Activated T-helper 9 cell treated with anti-CD3 and anti-CD28 coated beads, Interleukin-2, amount 50 U/mL, for 16 hours (primary cell): Measurements from ENCODE around the gene GLIS1.

Source experiments
- DNase-seq: peaks from one replicate; pipeline ENCODE4 v3.0.0-alpha.2; 2020; ENCODE audit warnings: low read depth

GLIS1 gene

DNA sequence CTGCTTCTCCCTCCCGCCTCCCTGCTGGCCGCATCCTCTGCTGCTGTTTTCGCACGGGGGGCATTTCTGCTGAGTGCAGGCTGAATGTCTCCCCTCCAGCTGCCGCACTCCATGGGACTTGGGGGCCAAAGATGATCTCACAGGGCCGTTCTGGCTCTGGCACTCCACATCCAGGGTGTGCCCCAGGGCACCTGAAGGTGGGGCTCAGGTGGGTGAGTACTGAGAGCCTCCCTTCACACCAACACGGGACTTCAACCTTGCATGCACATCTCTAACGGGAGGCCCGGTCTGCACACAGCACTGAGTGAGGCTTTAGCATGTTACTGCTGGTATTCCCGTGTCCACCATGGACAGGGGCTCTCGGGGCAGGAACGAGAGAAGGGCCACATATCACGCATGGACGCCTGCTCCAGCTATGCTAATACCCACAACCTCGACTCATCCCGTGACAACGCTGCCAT is 190.9 kb downstream of the GLIS1 start:
- no peak for DNase-seq

DNA sequence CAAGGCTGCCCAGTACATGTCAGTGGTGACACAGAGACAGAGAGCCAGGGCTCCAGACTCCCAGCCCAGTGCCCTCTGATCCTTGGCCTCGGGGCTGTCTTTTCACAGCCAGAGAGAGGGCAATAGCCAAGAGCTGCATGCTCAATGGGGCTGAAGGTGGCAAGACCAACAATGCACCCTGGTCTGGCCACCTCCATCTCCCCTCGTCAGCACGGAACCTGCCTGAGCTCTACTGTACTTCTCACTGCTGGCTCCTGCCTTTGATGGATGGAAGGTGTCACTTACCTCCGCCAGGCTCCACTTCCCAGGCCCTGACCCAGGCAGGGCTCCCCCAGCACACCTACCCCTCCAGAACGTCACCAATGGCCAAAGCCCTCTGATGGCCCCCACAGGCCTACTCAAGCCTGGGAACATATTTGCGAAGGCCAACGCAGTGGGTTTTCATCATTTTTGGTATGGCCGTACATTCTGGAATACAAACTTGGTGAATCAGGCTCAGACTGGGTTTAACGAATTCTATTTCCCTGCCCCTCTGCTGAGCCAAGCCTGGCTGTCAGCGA is 191.7 kb downstream of the GLIS1 start:
- no peak for DNase-seq

DNA sequence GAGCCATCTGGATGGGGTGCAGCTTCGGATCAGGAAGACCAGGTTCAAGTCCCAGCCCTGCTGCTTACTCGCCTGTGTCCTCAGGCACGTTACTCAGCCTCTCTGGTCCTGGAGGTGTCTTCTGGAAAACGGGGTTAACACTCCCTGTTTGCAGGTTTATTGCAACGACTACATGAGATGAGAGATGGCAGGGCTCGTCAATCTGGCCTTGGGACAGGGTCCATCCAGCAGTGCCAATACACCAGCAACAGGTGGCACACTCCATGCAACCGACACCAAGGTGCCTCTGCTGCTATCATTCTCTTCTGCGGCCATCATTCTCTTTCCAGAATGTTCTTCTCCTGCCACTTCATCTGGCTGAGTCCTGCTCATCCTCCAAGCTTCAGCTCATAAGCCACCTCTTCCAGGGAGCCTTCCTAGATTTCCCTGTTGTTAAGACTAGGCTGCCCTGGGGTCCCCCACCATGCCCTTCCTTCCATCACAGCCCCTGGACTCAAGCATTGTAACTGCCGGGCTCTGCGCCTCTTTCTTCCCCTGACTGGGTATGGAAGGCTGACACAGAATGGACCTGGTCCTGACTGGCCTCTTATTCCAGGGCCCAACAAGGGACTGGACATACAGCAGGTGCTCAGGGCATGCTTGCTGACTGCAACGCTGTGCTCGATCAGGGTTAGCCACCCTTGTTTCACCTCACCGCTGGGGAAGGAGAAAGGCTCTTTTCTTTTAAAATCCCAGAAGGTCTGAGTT is 192.4 kb downstream of the GLIS1 start:
- no peak for DNase-seq

DNA sequence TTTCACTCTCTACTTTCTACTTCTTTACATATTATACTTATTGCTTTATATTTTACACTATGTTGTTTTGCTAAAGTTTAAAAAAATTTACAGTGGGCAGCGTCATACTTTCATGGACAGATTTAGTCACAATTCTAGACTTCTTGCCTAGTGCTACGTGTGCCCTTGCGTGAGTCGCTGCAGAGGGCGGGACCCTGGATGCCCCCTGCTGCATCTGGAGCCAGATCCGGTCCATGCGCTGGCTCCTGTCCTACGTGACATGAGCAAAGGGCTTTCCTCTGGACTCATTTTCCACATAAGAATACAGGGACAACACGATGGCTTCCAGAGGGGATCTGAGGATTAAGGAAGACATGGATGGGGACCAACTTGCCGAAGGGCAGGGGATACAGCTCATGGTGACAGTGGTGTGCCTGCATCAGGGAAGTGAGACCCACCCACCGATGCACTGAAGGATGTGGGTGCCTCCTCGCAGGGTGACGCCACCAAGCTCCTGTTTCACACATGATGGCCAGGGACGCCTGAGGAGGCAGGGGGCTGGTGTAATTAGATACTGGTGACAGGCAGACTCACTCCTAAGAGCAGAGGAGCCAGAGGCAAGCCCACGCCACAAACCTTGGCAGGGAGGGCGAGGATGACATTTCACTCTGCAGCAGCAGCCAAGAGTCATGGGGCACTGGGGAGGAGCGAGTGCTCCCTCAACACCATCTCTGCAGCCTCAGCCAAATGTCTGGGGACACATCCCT is 193.1 kb downstream of the GLIS1 start:
- no peak for DNase-seq

DNA sequence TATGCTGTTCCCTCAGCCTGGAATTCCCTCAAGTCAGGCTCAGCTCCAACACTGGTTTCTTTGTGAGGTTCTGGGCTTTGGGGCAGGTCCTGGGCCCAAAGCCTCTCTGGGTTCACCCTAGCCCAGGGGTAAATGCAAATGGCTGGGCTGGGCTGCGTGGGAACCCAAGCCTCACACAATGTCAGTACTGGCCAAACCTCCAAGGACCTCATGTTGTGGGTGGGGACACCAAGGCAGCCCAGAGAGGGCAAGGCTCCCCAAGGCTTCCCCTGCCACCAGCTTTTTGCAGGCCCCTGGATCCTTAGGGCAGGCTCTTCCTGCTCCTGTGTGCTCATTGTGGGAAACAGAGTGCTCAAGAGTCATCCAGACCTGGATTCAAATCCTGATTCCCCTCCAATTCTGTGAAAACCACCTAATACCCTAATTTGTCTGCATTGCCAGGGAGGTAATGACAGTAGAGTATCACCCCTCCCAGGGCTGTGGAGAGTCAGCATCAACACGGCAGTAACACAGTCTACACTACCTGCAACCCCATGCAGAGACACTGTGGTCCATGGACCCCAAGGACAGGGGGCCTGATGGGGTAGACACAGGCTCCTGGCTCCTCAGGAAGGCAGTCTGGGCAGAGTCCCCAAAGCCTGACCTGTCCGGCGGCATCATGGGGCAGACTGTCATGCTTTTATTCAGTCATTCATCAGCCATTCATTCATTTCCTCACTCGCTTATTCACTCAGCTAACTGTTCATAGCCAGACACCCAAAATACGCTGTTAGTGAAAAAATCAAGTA is 194.0 kb downstream of the GLIS1 start:
- no peak for DNase-seq

DNA sequence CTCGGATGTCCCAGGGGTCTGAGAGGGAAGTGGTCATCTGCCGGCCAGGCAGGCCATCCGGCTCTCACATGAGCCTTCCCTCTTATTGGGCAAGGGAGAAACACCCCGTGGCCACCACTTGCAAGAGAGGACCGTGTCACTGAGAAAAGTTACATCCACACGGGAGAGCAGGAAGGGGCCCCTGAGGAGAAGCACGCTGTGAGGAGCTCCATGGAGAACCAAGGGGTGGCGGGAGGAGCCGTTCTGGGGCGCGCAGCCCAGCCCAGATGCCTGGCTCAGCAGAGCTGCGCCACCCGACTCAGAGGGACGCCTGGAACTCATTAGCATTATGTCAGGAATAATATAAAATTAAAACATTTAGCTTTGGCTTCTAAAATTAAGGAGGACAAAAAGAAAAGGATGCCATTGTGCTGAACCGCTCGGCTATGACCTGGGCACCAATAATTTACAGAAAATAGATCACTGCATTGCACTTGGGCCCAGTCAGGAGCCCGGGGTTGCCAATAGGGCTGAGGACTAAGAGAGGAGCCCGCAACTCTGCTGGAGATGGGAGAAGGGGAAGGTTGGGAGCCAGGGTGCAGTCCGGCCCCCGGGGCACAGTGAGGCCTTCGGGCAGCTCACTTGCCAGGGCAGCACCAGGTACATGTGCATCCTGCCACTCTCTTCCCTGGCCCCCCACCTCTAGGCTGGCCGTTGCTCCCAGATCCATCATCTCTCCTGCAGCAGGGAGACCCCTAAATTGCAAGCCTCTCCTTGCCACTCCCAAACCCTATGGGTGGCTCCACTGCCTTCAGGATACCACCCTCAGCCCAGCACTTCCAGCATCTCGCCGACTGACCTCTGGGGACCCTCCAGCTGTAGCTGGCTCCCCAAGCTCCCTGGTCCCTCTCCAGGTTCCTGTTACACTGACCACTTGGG is 194.9 kb downstream of the GLIS1 start:
- DNase-seq: no peak

DNA sequence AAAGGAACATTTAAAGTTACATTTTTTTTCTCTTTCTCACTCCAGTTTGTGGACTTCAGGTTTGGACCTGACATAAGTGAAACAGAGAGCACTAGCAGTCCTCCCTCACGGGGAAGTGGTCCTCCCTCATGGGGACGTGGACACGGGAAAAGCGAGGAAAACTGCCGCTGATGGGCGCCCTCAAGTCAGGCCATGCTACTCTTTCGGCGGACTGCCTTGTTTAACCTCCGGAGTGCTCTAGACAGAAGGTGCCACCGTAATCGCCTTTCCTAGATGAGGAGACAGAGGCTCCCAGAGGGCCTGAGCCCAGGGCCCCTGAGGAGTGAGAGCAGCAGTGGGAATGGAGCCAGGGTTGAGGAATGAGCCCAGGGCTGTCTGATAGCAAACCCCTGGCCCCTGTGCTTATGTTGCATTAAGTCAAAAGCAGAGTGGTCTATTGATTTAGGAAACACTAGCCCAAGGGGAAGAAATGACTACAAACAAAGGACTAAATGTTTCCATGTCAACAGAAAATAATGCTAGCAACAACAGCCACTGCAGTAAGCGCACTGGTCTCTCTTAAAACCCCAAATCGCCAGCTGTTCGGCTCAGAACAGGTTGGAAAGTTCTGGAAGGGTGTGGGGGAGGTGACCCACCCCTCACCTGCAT is 195.7 kb downstream of the GLIS1 start:
- DNase-seq: no peak

DNA sequence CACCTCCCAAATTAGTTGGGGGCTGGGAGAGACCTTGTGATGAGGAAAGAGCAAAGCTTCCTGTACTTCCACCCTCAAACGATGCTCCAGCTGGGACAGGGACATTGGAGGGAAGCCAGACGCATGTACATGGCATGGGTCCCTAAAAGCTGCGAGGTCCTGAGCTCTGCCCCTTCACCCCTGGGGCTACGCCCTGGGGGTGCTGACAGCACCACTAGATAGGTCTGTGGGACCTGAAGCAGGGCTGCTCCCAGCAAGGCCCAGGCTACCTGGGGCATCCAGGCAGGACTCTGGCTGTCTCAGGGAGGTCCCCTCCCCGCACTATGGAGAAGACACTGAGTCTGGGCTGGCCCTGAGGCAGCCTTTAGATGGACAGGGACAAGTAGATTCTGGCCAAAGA is 196.4 kb downstream of the GLIS1 start:
- no peak for DNase-seq

DNA sequence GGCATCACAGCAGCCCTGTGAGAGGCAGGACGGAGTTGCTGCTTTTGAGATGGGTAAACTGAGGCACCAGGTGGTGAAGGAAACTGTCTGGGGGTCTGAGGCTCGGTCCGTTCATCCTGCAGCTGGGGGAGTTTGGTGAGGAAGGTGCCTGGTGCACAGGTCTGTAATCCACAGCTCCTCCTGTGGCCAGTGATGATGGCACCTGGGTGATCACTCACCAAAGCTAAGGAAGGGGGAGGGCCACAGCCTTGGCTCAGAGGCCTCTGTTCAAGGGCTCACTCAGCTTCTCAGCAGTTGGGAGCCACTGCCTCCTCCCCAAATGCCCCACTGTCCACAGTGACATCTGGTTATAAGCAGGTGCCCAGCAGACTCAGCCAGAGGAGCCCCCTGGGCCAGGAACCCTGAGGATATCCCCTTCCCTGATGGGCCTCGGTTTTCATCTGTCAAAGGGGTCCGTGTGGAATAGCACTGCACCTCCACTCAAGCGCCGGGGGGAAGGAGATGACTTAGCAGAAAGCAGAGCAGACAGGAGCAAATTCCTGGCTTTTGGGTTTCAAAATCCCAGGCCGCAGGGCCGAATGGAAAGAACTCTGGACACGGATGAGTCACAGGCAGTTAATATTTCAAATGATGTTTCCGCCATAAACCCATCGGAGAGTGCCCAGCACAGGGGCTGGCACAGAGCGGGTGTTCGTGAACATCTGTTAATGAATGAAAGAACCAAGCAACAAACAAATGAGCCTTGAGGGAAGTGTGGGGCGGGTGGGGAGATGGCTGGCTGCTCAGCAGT is 197.0 kb downstream of the GLIS1 start:
- no peak for DNase-seq

DNA sequence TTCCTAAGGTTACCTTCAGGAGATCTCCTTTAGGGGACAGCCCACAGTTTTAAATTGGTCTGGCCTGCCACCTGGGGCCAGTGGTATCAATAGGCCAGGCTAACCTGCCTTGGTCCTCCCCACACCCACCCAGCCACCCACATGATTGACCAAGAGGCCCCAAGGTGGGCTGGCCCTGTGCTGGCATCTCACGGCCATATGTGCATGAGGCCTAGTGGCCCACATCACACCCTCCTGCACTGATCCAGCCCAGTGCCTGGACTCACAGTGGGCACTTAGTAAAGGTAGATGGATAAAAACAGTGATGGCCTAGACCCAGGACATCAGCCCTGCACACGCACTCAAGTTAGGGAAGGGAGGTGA is 197.7 kb downstream of the GLIS1 start:
- no peak for DNase-seq

DNA sequence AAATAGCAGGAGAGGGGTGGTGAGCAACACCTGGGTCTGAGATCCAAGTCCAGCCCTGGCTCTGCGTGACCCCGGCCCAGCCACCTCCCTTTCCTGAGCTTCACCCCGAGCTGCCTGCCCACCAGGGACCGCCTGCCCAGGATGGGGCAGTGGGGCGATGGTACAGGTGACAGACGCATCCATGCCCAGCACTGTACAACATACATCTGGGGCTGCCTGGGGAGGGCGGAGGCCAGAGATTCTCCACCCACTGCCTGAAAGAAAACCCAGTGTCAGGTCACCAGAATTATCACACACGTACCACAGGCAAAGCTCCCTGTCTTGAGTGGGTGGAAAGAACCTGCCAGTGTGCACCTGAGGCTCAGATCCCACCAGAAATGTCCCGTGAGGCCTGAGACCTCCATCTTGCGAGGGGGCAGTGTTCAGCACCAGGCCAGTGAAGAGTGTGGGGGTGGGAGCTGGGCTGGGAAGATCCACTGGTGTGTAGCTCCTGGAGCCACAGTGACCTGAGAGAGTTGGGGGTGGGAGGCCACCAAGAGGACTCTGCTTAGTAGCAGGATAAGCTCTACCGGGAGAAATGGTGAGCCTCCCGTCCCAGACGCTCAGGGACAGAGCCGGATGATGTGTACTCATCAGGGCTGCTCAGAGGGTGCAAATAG is 198.2 kb downstream of the GLIS1 start:
- no peak for DNase-seq

DNA sequence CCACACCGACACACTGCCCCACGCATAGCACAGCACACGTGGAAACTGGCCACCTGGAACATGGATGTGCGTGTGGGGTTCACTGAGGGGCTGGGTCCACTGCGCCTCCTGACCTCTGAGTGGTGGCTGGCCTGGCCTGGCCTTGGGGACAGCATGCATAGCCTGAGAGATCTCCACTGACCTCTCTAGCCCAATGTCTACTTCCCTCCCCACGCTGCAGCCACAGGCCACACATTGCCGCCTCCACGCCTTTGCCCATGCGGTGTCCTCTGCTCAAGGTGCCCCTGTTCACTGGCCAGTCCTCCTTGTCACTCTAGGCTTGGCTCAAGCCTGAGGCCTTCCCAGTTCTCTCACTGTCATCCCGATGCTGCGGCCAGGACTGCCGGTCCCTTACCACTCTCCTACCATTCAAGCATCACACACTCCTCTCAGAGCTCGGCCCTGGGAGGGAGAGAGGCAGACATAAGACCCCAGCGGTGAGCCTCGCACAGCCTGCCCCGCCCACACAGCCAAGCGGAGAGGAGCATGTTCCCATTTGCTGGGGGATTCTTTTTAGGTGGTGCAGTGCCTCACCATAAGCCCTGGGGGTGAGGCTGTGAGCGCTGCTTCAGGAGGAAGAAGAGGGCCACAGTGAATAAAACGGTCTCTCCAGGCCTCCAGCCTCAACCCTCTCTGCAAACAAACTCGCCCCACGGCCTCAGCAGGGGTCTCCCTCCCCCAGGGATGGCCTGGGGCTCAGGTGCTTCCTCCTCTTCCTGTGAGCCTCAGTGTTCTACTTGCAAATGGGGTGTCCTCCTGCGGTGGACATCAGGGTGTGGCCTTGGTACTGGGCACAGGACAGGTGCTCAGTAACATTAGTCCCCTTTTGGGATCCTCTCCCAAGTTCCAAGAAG is 199.0 kb downstream of the GLIS1 start:
- DNase-seq: no peak

DNA sequence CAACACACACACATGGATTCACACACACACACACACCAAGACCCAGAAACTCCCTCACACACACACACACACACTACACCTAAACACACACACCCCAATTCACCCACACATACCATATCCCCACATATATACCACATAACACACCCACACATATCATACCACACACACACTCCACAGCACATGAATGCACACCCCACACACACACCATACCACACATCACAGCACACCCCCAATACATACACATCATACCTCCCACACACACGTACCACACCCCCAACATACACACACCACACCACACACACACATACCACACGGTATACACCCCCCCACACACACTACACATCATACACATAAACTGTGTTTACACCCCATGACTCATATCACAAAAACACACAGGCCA is 199.7 kb downstream of the GLIS1 start:
- DNase-seq: no peak

DNA sequence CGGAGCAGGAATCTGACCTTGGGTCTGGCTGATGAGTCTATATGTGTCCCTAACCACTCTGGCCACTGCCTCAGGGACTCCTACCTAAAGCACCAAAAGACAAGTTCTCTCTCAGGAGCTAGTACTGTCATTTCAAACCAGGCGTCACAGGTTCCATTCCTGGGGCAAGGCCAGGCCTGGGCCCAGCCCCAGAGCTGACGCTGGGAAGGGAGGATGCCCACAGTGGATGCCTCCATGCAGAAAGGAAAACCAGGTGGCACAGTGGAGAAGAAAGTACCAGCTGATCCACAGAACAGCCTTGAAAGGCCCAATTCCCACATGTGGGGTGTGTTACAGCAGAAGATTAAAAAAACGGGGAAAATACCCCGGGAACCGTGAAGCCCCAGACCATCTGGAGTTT is 202.4 kb downstream of the GLIS1 start:
- no peak for DNase-seq

DNA sequence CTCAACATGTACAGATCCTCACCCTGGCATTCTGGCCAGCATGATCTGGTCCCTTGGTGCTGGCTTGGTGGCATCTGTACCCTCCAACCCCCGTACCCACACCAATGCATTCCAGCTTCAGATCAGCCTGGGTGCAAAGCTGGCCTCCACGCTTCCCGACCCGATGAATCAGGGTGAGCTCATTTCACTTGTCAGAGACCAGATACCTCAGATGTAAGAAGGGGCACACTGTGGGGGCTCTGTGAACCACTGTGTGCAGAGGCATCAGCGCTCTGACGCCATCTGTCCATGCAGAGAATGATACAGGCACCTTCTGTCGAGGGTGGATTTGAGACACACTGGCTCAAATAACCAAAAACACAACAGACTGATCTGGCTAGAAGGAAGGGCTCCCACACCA is 203.1 kb downstream of the GLIS1 start:
- no peak for DNase-seq

DNA sequence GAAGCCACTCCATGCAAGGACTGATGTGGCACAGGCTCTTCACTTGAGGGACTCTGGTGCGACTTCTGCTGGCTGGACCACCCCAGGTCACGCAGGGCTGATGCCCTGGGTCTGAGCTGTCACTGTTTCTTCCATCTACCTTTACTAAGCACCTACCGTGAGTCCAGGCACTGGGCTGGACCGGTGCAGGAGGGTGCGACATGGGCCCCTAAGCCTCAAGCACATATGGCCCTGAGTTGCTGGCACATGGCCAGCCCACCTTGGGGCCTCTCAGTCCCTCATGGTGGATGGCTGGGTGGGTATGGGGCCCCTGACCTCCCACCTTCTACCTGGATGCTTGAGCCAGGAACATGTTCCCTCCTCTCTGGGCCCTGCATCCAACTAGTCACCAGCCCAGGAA is 203.7 kb downstream of the GLIS1 start:
- no peak for DNase-seq

DNA sequence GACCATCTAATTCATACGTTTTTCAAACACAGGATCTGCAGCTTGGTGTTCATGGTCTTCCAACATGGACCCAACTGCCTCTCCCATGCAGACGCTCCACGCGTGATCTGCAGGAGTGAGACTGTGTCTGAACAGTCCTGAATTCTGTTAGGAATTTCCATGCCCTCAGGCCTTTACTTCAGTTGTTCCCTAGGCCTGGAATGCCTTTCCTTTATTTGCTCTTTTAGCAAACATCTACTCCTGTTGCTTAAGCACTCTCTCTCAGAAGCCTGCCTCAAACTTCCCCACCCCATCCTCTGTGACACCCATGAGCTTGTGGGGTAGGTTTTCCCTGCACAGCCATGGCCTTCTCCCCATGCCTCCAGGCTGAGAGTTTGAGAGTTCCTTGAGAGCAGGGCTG is 206.1 kb downstream of the GLIS1 start:
- no peak for DNase-seq

DNA sequence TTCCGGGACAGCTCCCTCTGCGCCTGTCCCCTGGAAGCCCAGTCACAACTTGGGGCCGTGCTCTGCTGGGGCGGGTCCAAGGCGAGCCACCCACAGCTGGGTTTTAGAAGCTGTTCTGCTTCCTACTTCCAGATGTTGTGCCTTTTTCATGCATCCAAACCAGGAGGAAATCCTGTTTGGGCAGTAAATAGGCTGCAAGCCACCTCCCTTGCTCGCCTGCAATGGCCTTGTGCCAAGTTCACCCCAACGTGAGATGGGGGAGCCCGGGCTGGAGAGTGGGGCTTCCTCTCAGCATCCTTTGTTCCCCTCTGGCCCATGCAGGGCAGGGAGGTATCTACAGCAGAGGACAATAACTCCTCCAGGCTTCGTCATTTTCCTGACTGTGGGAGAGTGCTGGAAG is 206.6 kb downstream of the GLIS1 start:
- DNase-seq: no peak

DNA sequence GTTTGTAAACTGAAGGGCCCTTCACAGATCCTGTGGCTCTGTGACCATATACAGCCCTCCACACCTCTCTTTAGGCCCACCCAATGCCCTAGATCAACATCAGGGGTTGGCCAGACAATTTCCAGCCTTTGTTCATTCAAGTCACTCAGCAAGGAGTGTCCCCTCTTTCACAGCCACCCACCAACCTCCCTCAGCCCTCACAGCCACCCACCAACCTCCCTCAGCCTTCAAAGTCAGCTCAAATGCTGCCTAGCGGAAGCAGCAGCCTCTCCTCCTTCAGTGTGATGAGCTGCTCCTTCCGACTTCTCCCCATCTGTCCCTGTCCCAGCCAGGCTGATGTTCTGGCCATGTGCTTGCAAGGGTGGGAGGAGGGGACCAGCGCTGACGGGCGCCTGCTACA is 208.4 kb downstream of the GLIS1 start:
- DNase-seq: no peak
